ENCODE data around the gene ERC2.

ERC2 gene

GRCh38 chr3:55659701-55660100, 808.6 kb downstream of the ERC2 start:
- in situ Hi-C loops (cut with MboI; ENCODE audit: low sequenced_read_pairs) = no loop called here

- in situ Hi-C loops (cut with MboI; ENCODE audit: low sequenced_read_pairs) = no loop called here
These were observed 809.3 kb downstream of the ERC2 start for GRCh38 chr3:55658690-55659562.

GRCh38 chr3:55658270-55658669, 810.0 kb downstream of the ERC2 start:
- in situ Hi-C loops (cut with MboI; ENCODE audit: low sequenced_read_pairs) = no loop called here

- in situ Hi-C loops (cut with MboI; ENCODE audit: low sequenced_read_pairs) = no loop called here
These were observed 812.7 kb downstream of the ERC2 start for GRCh38 chr3:55655544-55655943.

GRCh38 chr3:55654123-55654760, 814.0 kb downstream of the ERC2 start:
- in situ Hi-C loops (cut with MboI; ENCODE audit: low sequenced_read_pairs) = no loop called here

- in situ Hi-C loops (cut with MboI; ENCODE audit: low sequenced_read_pairs) = no loop called here
These were observed 817.3 kb downstream of the ERC2 start for GRCh38 chr3:55651011-55651410.

GRCh38 chr3:55650011-55650410, 818.3 kb downstream of the ERC2 start:
- in situ Hi-C loops (cut with MboI; ENCODE audit: low sequenced_read_pairs) = no loop called here

- in situ Hi-C loops (cut with MboI; ENCODE audit: low sequenced_read_pairs) = no loop called here
These were observed 818.7 kb downstream of the ERC2 start for GRCh38 chr3:55649554-55649953.

GRCh38 chr3:55648591-55649318, 819.5 kb downstream of the ERC2 start:
- in situ Hi-C loops (cut with MboI; ENCODE audit: low sequenced_read_pairs) = no loop called here

GRCh38 chr3:55647670-55648069, 820.6 kb downstream of the ERC2 start:
- in situ Hi-C loops (cut with MboI; ENCODE audit: low sequenced_read_pairs) = no loop called here

GRCh38 chr3:55647063-55647462, 821.2 kb downstream of the ERC2 start:
- in situ Hi-C loops (cut with MboI; ENCODE audit: low sequenced_read_pairs) = no loop called here

GRCh38 chr3:55646121-55646520, 822.1 kb downstream of the ERC2 start:
- in situ Hi-C loops (cut with MboI; ENCODE audit: low sequenced_read_pairs) = no loop called here

- in situ Hi-C loops (cut with MboI; ENCODE audit: low sequenced_read_pairs) = no loop called here
These were observed 822.8 kb downstream of the ERC2 start for GRCh38 chr3:55645422-55645821.

GRCh38 chr3:55643283-55643682, 825.0 kb downstream of the ERC2 start:
- in situ Hi-C loops (cut with MboI; ENCODE audit: low sequenced_read_pairs) = no loop called here

GRCh38 chr3:55641964-55642363, 826.3 kb downstream of the ERC2 start:
- in situ Hi-C loops (cut with MboI; ENCODE audit: low sequenced_read_pairs) = no loop called here

- in situ Hi-C loops (cut with MboI; ENCODE audit: low sequenced_read_pairs) = no loop called here
These were observed 828.1 kb downstream of the ERC2 start for GRCh38 chr3:55639896-55640765.

GRCh38 chr3:55639143-55639542, 829.1 kb downstream of the ERC2 start:
- in situ Hi-C loops (cut with MboI; ENCODE audit: low sequenced_read_pairs) = no loop called here

- in situ Hi-C loops (cut with MboI; ENCODE audit: low sequenced_read_pairs) = no loop called here
These were observed 830.2 kb downstream of the ERC2 start for GRCh38 chr3:55637906-55638638.

- in situ Hi-C loops (cut with MboI; ENCODE audit: low sequenced_read_pairs) = no loop called here
These were observed 831.7 kb downstream of the ERC2 start for GRCh38 chr3:55636300-55637195.
